Endometrium (tissue), 2 donors: ENCODE results near the gene CIAO3.
"Not testable (repeated sequence)": the region's sequence is repeated elsewhere in the genome, so short reads cannot be mapped to it uniquely, and the experiment has no call there.

Source experiments
- FAIRE-seq: peaks from 2 replicates; lab custom pipeline; 2012; peaks lifted over from hg19 to GRCh38; lab: Jason Lieb, UNC
- donor health status: control.
- donor health status: control.

Gene CIAO3

DNA sequence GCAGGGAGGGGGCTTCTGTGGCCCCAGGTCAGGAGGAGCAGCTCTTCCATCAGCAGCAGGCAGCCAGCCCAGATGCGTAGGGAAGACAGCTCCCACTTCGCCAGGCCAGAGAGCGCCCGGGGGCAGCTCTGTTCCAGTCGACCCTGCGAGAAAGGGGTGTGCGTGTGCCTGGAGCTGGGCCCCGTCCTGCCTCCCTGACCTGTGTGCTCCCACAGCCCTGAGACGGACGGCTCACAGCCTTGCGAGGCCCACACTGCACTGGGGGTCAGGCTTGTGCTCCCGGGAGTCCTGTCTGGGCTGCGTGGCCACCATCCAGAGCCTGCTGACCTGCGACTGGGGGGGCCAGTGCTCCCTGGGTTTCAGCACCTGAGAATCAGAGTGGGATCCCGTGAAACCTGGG lies 19.3 kb upstream of the CIAO3 start:
- no peak for FAIRE-seq

GRCh38 chr16:759110-759910 lies 18.5 kb upstream of the CIAO3 start:
- FAIRE-seq = no peak

GRCh38 chr16:756428-756827 lies 15.6 kb upstream of the CIAO3 start:
- no peak for FAIRE-seq

GRCh38 chr16:754656-755055 lies 13.9 kb upstream of the CIAO3 start:
- FAIRE-seq = no peak

DNA sequence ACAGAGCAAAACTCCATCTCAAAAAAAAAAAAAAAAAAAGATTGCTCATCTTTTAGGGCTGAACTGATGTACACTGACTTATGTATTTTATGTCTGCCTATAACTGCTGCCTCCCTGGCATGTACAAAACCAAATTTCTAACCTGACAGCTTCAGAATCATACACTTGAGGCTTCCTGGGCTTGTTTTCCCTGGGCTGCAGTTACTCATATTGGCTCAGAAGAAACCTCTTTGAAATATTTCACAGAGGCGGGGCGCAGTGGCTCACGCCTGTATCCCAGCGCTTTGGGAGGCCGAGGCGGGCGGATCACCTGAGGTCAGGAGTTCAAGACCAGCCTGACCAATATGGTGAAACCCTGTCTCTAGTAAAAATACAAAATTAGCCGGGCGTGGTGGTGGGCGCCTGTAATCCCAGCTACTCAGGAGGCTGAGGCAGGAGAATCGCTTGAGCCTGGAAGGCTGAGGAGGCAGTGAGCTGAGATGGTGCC lies 13.4 kb upstream of the CIAO3 start:
- FAIRE-seq = not testable (repeated sequence)

- no peak for FAIRE-seq
Observed at GRCh38 chr16:752007-752312, 11.2 kb upstream of the CIAO3 start.

DNA sequence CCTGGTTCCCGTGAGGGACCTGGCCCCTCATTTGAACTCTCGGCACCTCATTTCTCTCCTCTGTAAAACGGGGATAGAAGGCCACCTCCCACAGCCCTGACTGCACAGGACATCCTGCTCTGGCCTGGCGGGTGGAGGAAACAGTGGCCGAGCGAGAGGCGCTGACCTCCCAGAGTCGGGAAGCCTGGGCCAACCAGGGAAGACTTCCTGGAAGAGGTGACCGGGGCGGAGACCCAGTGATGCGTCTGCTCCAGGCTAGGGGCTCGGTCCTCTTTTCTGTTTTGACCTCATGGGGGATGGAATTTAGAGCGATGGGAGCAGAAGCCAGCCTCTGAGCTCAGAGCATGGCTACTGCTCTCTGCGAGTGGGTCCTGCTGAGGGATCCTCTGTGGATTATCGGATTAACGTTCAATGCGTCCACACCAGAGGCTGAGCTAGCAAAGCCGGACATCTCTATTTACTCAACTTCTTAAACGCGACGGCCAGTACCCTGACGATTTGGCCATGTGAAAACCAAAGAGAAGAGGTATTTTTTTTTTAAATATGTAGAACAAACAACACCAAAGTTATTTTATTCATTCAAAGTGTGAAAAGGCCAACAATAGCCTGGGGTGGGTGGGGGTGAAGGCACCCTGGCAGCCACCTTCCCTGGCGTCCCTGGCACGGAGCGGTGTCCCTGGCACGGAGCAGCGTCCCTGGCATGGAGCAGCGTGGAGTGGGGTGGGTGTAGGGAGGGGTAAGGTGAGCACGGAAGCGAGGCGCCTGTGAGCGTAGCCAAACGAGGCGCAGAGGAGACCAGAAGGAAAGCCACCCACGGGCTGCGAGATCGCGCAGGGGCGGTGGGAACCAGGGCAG lies 10.6 kb upstream of the CIAO3 start:
- FAIRE-seq = no peak

GRCh38 chr16:750485-750884 lies 9.7 kb upstream of the CIAO3 start:
- no peak for FAIRE-seq

DNA sequence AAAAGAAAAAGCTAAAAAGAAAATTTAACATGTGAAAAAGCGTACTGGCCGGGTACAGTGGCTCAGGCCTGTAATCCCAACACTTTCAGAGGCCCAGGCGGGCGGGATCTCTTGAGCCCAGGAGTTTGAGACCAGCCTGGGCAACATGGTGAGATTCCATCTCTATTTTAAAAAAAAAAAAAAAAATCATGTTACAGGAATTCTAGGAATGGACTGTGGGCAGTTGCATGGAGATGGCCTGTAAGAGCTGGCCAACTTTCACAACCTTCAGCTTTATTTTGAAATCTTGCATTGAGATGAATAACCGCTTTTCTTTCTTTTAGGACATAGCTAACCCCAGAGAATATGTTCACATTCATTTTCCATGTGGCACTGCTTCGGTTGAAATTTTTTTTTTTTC lies 8.2 kb upstream of the CIAO3 start:
- FAIRE-seq = no peak

- FAIRE-seq = no peak
Observed at GRCh38 chr16:747978-748746, 7.4 kb upstream of the CIAO3 start.

DNA sequence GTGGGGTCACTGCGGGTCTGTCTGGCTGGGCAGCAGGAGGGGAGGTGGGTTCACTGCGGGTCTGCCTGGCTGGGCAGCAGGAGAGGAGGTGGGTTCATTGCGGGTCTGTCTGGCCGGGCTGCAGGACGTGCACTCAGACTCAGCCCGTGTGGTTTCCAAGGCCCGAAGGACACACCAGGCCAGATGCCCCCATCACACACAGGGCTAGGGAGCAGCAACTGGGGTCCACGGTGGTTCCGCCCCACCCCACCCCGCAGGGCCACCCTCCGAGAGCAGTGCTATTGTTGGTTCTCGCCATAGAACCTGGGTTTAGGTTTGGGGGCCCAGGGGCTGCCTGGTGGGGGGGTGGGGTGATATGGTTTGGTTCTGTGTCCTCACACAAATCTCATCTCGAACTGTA lies 5.8 kb upstream of the CIAO3 start:
- no peak for FAIRE-seq

- FAIRE-seq = no peak
Observed at GRCh38 chr16:745739-746138, 4.9 kb upstream of the CIAO3 start.

DNA sequence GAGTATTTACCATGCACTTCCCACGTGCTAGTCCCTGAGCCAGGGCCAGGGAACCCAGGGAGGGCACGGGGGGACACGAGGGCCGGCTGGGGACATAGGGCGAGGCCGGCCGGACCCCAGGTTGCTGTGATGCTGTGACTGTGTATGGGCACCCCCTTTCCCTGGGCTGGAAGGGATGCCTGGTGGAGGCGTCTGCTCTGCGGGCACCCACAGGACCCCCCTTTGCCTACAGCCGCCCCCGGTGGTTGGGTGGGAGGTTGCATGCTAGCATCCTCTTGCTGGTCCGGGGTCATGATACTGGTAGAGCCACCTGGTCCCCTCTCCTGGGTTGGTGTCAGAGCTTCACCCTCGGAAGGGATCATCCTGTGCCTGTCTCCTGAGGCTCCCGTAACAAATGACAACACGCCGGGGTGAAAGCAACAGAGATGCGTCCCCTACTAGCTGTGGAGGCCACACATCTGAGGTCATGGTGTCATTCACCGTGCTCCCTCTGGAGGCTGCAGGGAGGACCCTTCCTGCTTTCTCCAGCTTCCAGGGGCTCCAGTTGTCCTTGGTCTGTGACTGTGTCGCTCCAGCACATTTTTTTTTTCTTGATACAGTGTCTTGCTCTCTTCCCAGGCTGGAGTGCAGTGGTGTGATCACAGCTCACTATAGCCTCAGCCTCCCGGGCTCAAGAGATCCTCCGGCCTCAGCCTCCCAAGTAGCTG lies 3.1 kb upstream of the CIAO3 start:
- FAIRE-seq = no peak

GRCh38 chr16:742894-743293 lies 2.1 kb upstream of the CIAO3 start:
- FAIRE-seq = not testable (repeated sequence)

- no peak for FAIRE-seq
Observed at GRCh38 chr16:741986-742629, 1.3 kb upstream of the CIAO3 start.

DNA sequence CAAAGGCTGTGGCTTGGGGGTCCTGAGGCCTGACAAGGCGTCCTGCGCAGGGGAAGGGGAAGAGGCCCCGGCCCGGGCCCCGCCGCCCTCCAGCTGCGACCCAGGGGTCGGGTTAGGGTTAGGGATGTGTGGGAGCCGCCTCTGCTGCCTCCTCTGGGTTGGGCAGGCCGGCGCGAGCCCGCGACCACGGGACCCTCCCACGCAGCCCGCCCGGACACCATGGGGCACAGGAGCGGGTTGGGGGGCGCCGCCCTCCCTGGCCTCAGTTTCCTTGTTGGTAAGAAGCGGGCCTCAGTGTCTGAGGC lies 386 bp downstream of the CIAO3 start:
- FAIRE-seq = no peak

- no peak for FAIRE-seq
Observed at GRCh38 chr16:739560-740458, 988 bp downstream of the CIAO3 start.

- no peak for FAIRE-seq
Observed at GRCh38 chr16:736936-737481, 3.8 kb downstream of the CIAO3 start.

DNA sequence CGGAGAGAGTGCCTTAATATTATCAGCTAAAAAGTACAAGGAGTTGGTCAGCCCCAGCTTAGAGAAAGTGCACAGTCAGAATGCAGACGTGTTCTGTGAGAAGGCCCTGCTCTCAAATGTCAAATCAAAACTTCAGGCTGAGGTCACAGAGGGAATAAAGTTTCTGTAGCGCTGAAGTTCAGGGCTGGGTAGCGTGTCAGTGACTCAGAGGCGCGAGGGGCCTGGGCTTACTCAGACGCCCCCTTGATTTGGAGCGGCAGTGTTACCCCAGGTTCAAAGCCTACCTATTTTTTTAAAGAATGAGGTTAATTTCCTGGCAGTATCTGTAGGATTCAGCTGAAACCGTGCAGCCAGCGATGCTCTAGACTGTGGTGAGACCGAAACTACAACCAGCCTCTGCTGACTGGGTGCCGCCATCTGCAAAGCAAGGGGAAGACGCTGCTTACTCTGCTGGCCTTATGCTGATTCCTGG lies 4.8 kb downstream of the CIAO3 start:
- no peak for FAIRE-seq
